ENCODE measurements around the gene SREBF1.

The SREBF1 gene

DNA sequence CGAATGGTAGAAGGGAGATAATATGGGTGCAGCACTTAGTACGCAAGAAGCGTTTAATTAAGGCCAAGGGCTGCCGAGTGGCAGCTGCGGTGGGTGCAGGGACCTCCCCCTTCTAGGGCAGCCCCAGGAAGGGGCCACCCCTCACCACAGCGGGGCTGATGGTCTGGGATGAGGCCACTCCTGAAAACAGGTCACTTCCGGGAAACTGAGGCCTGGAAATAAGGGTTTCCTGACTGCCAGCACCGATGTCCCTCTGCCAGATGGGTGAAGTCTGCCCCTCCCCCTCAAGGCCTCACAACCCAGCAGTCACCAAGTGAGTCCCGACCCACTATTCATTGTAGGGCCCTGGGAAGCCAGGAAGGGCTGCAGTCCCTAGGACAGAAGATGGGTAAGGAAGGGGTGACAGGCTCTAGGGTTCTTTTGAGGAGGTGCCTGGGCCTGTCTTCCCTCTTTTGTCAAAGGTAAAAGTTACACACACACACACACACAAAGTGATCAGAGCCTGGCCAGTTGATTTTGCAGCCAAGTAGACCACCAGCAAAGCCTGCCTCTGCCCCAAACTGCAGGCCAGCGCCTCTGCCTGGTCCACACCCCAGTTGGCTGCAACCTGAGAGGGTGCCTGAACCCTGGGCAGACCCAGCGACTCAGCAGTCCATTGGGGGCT lies 12.5 kb downstream of the SREBF1 start:
- peak; percentile 31 for DNase-seq (ENCODE audit: low spot score)

GRCh38 chr17:17823433-17824118 lies 13.2 kb downstream of the SREBF1 start:
- DNase-seq (ENCODE audit: low spot score) = peak; percentile 87

- no peak for DNase-seq (ENCODE audit: low spot score)
Measured at GRCh38 chr17:17822616-17823015, 14.2 kb downstream of the SREBF1 start.

- DNase-seq (ENCODE audit: low spot score) = no peak
Measured at GRCh38 chr17:17822189-17822588, 14.6 kb downstream of the SREBF1 start.

DNA sequence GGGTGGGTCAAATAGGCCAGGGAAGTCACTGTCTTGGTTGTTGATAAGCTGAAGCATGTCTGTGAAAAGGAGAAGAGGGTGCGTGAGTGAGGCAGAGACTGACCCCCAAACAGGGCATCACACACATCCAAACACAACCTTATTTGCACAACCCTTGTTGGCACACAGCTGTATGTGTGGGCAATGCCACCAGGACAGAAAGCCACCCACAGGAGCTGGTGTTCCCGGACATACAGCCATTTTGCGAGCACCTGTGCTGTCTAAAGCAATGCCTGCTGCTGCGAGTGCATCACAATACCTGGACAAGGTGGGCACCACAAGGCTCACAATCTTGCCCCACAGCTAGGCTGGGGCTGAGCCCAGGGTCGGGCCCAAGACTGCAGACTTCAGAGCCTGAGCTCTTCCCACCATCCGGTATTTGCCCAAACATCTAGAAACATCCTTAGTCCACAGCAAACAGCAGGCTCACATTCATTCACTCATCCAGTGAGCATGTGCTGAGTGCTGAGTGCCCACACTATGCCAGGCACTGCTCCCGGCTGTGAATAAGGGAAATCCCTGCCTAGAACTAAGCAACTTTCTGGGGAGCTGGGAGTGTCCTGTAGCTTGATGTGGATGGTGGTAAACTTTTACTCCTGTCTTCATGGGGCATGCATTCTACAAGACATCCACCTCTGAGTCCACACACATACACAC lies 16.2 kb downstream of the SREBF1 start:
- DNase-seq (ENCODE audit: low spot score) = no peak

DNA sequence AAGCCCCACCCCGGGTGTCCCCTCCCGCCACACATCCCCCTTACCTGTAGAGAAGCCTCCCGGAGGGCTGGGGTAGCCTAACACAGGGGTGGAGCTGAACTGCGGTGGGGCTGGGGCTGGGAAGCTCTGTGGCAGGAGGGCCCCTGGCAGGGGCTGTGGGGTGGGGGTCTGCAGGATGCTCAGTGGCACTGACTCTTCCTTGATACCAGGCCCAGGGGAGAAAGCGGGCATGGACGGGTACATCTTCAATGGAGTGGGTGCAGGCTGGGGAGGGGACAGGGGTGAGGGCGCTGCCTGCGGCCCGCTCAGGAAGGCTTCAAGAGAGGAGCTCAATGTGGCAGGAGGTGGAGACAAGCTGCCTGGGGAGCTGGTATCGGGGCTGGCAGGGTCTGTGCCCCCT lies 16.7 kb downstream of the SREBF1 start:
- no peak for DNase-seq (ENCODE audit: low spot score)

- DNase-seq (ENCODE audit: low spot score) = peak; percentile 70
Measured at GRCh38 chr17:17819561-17819995, 17.2 kb downstream of the SREBF1 start.

DNA sequence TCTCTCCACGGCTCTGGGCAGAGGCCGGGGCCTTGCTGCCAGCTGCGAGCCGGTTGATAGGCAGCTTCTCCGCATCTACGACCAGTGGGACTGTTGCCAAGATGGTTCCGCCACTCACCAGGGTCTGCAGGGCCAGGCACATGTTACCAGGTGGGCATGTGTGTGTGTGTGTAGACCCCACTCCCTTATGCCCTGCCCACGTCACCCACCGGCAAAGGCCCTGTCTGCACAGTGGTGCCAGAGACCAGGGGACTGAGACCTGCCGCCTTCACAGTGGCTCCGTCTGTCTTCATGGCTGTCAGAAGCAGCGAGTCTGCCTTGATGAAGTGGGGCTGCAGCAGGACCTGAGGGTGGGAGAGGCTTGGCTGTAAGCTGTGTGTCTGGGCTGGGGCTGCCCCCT lies 17.7 kb downstream of the SREBF1 start:
- no peak for DNase-seq (ENCODE audit: low spot score)

DNA sequence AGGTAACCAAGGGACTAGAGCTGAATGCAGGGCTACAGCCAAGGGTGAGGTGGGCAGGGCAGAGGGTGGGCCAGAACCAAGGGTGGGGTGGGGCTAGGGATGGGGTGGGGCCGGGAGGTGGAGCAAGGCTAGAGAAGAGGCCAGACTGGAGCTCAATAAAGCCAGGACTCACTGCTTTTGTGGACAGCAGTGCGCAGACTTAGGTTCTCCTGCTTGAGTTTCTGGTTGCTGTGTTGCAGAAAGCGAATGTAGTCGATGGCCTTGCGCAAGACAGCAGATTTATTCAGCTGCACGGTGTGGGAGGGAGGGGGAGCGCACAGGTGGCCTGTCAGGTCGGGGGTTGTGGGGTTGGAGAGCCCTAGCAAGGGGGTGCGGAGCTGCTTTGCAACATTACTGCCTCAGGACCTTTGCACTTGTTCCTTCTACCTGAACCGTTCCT lies 18.7 kb downstream of the SREBF1 start:
- no peak for DNase-seq (ENCODE audit: low spot score)

GRCh38 chr17:17817552-17817947 lies 19.2 kb downstream of the SREBF1 start:
- no peak for DNase-seq (ENCODE audit: low spot score)

DNA sequence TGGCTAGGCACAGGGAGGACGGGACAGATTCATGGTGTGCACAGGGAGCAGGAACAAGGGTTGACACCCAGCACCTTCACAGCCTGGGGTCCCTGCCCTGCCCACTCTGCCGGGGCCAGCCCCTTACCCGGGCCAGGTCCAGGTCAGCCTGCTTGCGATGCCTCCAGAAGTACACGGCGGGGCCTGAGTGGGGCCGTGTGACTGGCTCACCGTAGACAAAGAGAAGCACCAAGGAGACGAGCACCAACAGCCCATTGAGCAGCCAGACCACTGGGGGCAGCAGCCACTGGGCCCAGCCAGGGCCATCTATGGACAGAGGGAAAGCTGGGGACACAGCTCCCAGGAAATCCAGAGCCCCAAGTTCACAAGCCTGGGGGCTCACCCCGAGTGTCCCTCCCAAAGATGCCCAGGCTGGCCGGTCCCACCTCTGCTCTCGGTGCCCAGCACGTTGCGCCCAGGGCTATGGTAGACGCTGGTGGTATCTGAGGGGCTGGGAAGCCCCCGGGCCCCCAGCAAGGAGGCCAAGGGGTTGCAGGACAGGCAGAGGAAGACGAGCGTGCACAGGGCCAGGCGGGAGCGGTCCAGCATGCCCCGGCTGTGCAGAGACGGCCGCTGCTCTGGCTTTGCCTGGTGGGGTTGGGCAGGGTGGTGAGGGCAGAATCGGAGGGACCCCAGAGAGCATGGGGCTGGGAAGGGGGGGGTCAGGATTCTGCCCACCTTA lies 19.8 kb downstream of the SREBF1 start:
- DNase-seq (ENCODE audit: low spot score) = no peak

DNA sequence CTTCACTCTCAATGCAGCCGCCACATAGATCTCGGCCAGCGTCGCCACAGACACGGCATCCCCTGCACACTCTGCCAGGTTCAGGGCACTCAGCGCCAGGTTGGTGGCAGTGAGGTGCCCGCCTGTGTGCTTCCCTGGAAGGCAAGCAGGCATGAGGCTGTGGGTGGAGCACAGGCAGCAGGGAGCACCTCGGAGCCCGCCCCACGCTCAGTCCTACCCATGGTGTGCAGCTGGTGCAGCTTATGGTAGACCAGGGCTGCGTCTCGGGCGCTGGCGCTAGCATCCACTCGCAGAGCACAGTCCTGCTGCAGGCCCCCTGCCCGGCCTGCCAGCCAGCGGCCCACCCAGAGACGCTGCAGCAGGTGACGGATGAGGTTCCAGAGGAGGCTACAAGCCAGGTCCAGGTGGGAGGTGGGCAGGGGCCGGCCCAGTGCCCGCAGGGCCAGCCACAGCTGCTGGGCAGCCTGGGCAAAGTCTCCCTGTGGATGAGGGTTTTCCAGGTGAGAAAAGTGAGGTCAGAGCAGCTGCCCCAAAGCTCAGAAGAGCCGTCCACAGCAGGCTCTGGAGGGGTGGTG lies 20.5 kb downstream of the SREBF1 start:
- DNase-seq (ENCODE audit: low spot score) = no peak

DNA sequence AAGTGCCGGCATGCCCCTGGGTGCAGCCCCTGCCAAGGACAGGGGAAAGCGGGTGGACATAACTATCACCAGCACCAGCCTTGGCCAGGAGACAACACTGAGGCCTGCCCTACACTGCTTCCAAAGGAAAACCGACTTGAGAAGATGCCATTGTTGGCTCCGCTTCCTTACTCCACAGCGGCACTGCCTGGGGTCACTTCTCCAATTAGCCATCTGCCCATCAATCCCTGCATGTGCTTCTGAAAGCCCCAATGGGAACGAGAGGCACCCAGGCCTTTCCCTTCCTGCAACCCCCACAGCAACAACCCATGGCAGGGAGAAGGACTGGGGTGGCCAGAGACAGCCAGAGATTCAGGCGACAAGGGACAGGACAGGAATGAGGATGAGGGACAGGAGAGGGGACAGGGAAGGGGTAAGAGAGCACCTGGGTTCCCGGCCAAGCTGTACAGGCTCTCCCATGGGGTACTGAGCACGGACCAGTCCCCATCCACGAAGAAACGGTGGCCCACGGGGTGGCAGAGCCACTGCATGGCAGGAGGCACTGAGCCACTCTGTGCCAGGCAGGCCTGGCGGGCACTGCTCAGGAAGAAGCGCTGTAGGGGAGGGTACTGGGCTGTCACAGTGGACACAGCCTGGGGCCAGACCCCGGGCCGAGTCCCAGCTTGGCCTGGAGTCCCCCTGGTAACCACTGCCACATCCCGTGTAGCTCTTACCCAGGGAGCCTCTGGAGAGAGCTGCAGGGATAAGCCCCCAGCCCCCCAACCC lies 21.2 kb downstream of the SREBF1 start:
- DNase-seq (ENCODE audit: low spot score) = no peak

GRCh38 chr17:17815062-17815406 lies 21.8 kb downstream of the SREBF1 start:
- no peak for DNase-seq (ENCODE audit: low spot score)

- no peak for DNase-seq (ENCODE audit: low spot score)
Measured at GRCh38 chr17:17814162-17815061, 22.4 kb downstream of the SREBF1 start.

GRCh38 chr17:17813725-17814095 lies 23.1 kb downstream of the SREBF1 start:
- DNase-seq (ENCODE audit: low spot score) = no peak

DNA sequence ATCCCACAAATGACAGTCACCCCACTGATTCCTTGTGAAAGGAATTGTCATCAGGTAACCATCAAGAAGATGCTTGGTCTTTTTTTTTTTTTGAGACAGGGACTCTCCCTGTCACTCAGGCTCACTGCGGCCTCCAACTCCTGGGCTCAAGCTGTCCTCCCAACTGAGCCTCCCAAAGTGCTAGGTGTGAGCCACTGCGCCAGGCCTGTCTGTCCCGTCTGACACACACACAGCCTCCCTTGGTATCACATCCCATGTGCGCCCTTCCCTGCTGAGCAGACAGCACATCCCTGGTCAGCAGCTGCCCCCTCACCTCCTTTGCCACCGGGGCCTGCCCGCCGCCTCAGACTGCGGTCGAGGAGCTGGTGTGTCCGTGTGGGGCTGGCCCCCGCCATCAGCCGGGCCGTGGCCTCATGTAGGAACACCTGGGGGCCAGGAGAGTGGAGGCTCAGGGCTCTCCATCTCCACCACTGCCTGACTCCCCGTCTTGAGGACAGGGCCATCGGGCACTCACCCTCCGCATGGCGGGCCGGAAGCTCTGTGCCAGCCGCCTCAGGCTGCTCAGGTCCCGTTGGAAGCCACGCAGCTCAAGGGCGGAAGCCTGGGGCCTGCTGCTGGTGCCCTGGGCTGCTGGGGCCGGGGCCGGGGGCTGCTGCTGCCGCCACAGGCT lies 23.6 kb downstream of the SREBF1 start:
- no peak for DNase-seq (ENCODE audit: low spot score)

- DNase-seq (ENCODE audit: low spot score) = peak; percentile 53
Measured at GRCh38 chr17:17812211-17813054, 24.4 kb downstream of the SREBF1 start.

Data from activated CD4-positive, alpha-beta T cell treated with anti-CD3 and anti-CD28 coated beads, Interleukin-2, Interleukin-4, amounts not matched to agents 100 ng/mL and 50 ng/mL, durations not matched to agents 16 hours and 8 hours (primary cell).